Measurements from ENCODE around the gene SKIC8.

DNA sequence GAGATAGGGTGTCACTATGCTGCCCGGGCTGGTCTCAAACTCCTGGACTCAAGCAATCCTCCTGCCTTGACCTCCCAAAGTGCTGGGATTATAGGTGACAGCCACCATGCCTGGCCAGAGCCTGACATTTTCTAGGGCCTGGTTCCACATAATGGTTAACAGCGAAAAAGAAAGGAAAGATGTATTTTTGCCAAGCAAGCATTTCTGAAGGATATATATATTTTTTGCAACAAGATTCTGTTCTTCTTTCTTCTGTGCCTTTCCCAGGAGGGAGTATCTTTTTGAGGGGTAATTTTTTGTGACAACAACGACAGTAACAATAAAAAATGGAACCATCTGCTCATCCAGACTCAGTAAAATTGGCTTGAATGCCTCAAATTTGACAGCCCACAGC is 43.4 kb downstream of the SKIC8 start:
- TF ChIP-seq POLR2A (IDR thresholded peaks at IDR 0.05), result no peak
- TF ChIP-seq, protein P1, sequence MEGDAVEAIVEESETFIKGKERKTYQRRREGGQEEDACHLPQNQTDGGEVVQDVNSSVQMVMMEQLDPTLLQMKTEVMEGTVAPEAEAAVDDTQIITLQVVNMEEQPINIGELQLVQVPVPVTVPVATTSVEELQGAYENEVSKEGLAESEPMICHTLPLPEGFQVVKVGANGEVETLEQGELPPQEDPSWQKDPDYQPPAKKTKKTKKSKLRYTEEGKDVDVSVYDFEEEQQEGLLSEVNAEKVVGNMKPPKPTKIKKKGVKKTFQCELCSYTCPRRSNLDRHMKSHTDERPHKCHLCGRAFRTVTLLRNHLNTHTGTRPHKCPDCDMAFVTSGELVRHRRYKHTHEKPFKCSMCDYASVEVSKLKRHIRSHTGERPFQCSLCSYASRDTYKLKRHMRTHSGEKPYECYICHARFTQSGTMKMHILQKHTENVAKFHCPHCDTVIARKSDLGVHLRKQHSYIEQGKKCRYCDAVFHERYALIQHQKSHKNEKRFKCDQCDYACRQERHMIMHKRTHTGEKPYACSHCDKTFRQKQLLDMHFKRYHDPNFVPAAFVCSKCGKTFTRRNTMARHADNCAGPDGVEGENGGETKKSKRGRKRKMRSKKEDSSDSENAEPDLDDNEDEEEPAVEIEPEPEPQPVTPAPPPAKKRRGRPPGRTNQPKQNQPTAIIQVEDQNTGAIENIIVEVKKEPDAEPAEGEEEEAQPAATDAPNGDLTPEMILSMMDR (IDR thresholded peaks at IDR 0.05), result no peak

Measured in adrenal gland (tissue), 5 donors.